GM19035 (cell line): ENCODE measurements around the gene MAGI1.

Experiments
- ATAC-seq: cut with Tn5 transposase; IDR thresholded peaks from one replicate; pipeline ENCODE4 v1.9.1; 2021; ENCODE audit not compliant: unreplicated experiment

Gene MAGI1

GRCh38 chr3:65343736-65344135, 695.0 kb downstream of the MAGI1 start:
- ATAC-seq: no peak

GRCh38 chr3:65343026-65343425, 695.7 kb downstream of the MAGI1 start:
- no peak for ATAC-seq

- ATAC-seq: peak; percentile 60
These were observed 696.5 kb downstream of the MAGI1 start for GRCh38 chr3:65342084-65342683.

GRCh38 chr3:65339192-65339740, 699.5 kb downstream of the MAGI1 start:
- ATAC-seq: no peak

- no peak for ATAC-seq
These were observed 700.1 kb downstream of the MAGI1 start for GRCh38 chr3:65338571-65338970.

- no peak for ATAC-seq
These were observed 703.1 kb downstream of the MAGI1 start for GRCh38 chr3:65335587-65335986.

- ATAC-seq: no peak
These were observed 704.6 kb downstream of the MAGI1 start for GRCh38 chr3:65334045-65334665.

- ATAC-seq: no peak
These were observed 707.0 kb downstream of the MAGI1 start for GRCh38 chr3:65331730-65332129.

- ATAC-seq: no peak
These were observed 708.6 kb downstream of the MAGI1 start for GRCh38 chr3:65330072-65330471.

GRCh38 chr3:65328148-65328547, 710.6 kb downstream of the MAGI1 start:
- ATAC-seq: no peak

GRCh38 chr3:65326574-65326973, 712.1 kb downstream of the MAGI1 start:
- no peak for ATAC-seq

- ATAC-seq: no peak
These were observed 715.8 kb downstream of the MAGI1 start for GRCh38 chr3:65322910-65323309.

- ATAC-seq: no peak
These were observed 720.5 kb downstream of the MAGI1 start for GRCh38 chr3:65318231-65318630.

GRCh38 chr3:65314916-65315315, 723.8 kb downstream of the MAGI1 start:
- ATAC-seq: no peak

- ATAC-seq: no peak
These were observed 724.4 kb downstream of the MAGI1 start for GRCh38 chr3:65314269-65314668.

GRCh38 chr3:65313666-65314065, 725.1 kb downstream of the MAGI1 start:
- no peak for ATAC-seq

GRCh38 chr3:65305836-65306235, 732.9 kb downstream of the MAGI1 start:
- no peak for ATAC-seq
